IMR-90 (cell line): ENCODE measurements around the gene GDPD3. TPM values are rescaled to one million over a fixed set of nuclear protein-coding genes. Genes with fewer than 3 reads are reported as not detected.

Experiments used
- ATAC-seq: fragments of 200-7000 bp; cut with Tn5 transposase; 2 replicates; pipeline ENCODE4 v1.9.1; 2020; ENCODE audit warnings: low read depth, mild to moderate bottlenecking, moderate library complexity
- BruUV-seq: library from RNA; stranded (reverse); fragments of 400-500 nt; replicated peaks from 2 replicates; lab custom pipeline; 2021; lab: Mats Ljungman, UMichigan
- CTCF ChIA-PET: fragments of 300-600 bp; formaldehyde crosslinking; extraction: SDS; loops from one replicate; lab custom pipeline; 2021; ENCODE audit warnings: antibody characterized with exemption; lab: Yijun Ruan, JAX
- POLR2A ChIA-PET: fragments of 300-600 bp; sonication (Branson Sonifier 250); formaldehyde crosslinking; loops from one replicate; lab custom pipeline; 2022; ENCODE audit warnings: antibody characterized with exemption; ENCODE audit not compliant: unreplicated experiment; lab: Charles Lee
- DNase-seq: peaks from one replicate; pipeline ENCODE4 v3.0.0; 2013
- H2AFZ ChIP-seq: replicated peaks from 2 replicates; pipeline ENCODE3; 2013; ENCODE audit warnings: low read length, mild to moderate bottlenecking; ENCODE audit not compliant: poor library complexity
- H2AK5ac ChIP-seq: 2 replicates; pipeline ENCODE4 v1.6.1; 2013; ENCODE audit warnings: low read depth, low read length, inconsistent platforms
- H2AK9ac ChIP-seq: replicated peaks from 2 replicates; pipeline ENCODE3; 2013; ENCODE audit warnings: mild to moderate bottlenecking, low read depth, low read length, moderate library complexity; ENCODE audit not compliant: poor library complexity
- H2BK120ac ChIP-seq: 2 replicates; pipeline ENCODE4 v1.6.1; 2013; ENCODE audit warnings: low read depth, low read length, inconsistent platforms
- H2BK15ac ChIP-seq: 3 replicates; pipeline ENCODE4 v1.6.1; 2013; ENCODE audit warnings: low read depth, low read length, inconsistent platforms
- H2BK20ac ChIP-seq: 2 replicates; pipeline ENCODE4 v1.6.1; 2013; ENCODE audit warnings: low read depth, mild to moderate bottlenecking, inconsistent platforms, low read length, moderate library complexity
- H2BK5ac ChIP-seq: 2 replicates; pipeline ENCODE4 v1.6.1; 2013; ENCODE audit warnings: mild to moderate bottlenecking, low read depth, low read length, inconsistent platforms; ENCODE audit not compliant: poor library complexity, severe bottlenecking
- H3K14ac ChIP-seq: replicated peaks from 2 replicates; pipeline ENCODE4 v1.6.1; 2013; ENCODE audit warnings: low read depth, low read length, inconsistent platforms
- H3K18ac ChIP-seq: 2 replicates; pipeline ENCODE4 v1.6.1; 2013; ENCODE audit warnings: low read depth, low read length, control low read depth
- H3K23ac ChIP-seq: 2 replicates; pipeline ENCODE4 v1.6.1; 2013; ENCODE audit warnings: low read depth, low read length, inconsistent platforms
- H3K27ac ChIP-seq: 2 replicates; pipeline ENCODE4 v1.5.1; 2013; ENCODE audit warnings: mild to moderate bottlenecking, control low read depth, low read length; ENCODE audit not compliant: insufficient read depth
- H3K27me3 ChIP-seq: 2 replicates; pipeline ENCODE4 v1.6.1; 2013; ENCODE audit warnings: low read length; ENCODE audit not compliant: control insufficient read depth, insufficient read depth
- H3K36me3 ChIP-seq: 2 replicates; pipeline ENCODE4 v1.6.1; 2013; ENCODE audit warnings: low read length, mixed read lengths; ENCODE audit not compliant: control insufficient read depth, insufficient read depth
- H3K4ac ChIP-seq: 2 replicates; pipeline ENCODE4 v1.6.1; 2013; ENCODE audit warnings: low read depth, low read length, inconsistent platforms
- H3K4me1 ChIP-seq: 2 replicates; pipeline ENCODE4 v1.6.1; 2013; ENCODE audit warnings: low read length, mixed read lengths; ENCODE audit not compliant: control insufficient read depth, insufficient read depth
- H3K4me2 ChIP-seq: 2 replicates; pipeline ENCODE4 v1.6.1; 2013; ENCODE audit warnings: low read depth, mild to moderate bottlenecking, control low read depth, low read length, moderate library complexity
- H3K4me3 ChIP-seq: 2 replicates; pipeline ENCODE4 v1.5.1; 2013; ENCODE audit warnings: low read depth, mild to moderate bottlenecking, control low read depth, low read length, moderate library complexity; ENCODE audit not compliant: insufficient read depth
- H3K56ac ChIP-seq: 2 replicates; pipeline ENCODE4 v1.6.1; 2013; ENCODE audit warnings: low read length, inconsistent platforms; ENCODE audit not compliant: insufficient read depth; ENCODE audit errors: extremely low read depth
- H3K79me1 ChIP-seq, 2 experiments: 2 replicates each; pipeline ENCODE4 v1.6.1; 2013; ENCODE audit warnings: low read length in 2 of 2, inconsistent platforms in 1 of 2, low read depth in 1 of 2
- H3K9ac ChIP-seq: 2 replicates; pipeline ENCODE4 v1.6.1; 2013; ENCODE audit warnings: low read depth, low read length, control low read depth
- H3K9me1 ChIP-seq: 2 replicates; pipeline ENCODE4 v1.6.1; 2013; ENCODE audit warnings: low read length, inconsistent platforms; ENCODE audit not compliant: insufficient read depth
- H3K9me3 ChIP-seq: 2 replicates; pipeline ENCODE4 v1.6.1; 2013; ENCODE audit warnings: low read length; ENCODE audit not compliant: control insufficient read depth, insufficient read depth
- H4K20me1 ChIP-seq: 2 replicates; pipeline ENCODE4 v1.6.1; 2013; ENCODE audit warnings: low read length, inconsistent platforms; ENCODE audit not compliant: insufficient read depth
- H4K5ac ChIP-seq: 2 replicates; pipeline ENCODE4 v1.6.1; 2013; ENCODE audit warnings: mild to moderate bottlenecking, low read depth, low read length, control low read depth
- H4K8ac ChIP-seq, 2 experiments: 2 replicates each; pipeline ENCODE4 v1.6.1; 2013; ENCODE audit warnings: low read depth in 2 of 2, low read length in 2 of 2, control low read depth in 1 of 2, inconsistent platforms in 1 of 2
- H4K91ac ChIP-seq: 2 replicates; pipeline ENCODE4 v1.6.1; 2013; ENCODE audit warnings: low read depth, low read length, inconsistent platforms; ENCODE audit not compliant: insufficient read depth
- CEBPB ChIP-seq: IDR thresholded peaks from 2 replicates; pipeline ENCODE4 v1.6.1; 2012; ENCODE audit warnings: low read depth, low read length, improper control_type of control experiment
- FOS ChIP-seq: fragments of 150-350 bp; IDR thresholded peaks from 2 replicates; pipeline ENCODE4 v1.6.1; 2016; ENCODE audit warnings: low read depth, low read length
- MAZ ChIP-seq: IDR thresholded peaks from 2 replicates; pipeline ENCODE4 v1.6.1; 2012; ENCODE audit warnings: low read depth, mild to moderate bottlenecking, low read length, improper control_type of control experiment, moderate library complexity, borderline replicate concordance
- NFE2L2 ChIP-seq: fragments of 150-350 bp; IDR thresholded peaks from 2 replicates; pipeline ENCODE4 v1.6.1; 2016; ENCODE audit warnings: low read depth, mild to moderate bottlenecking, low read length
- RFX5 ChIP-seq: IDR thresholded peaks from 2 replicates; pipeline ENCODE4 v1.8.0; 2012; ENCODE audit warnings: low read depth, mild to moderate bottlenecking, low read length, moderate library complexity
- SMC3 ChIP-seq: fragments of 150-350 bp; IDR thresholded peaks from 2 replicates; pipeline ENCODE4 v1.6.1; 2016; ENCODE audit warnings: low read depth, mild to moderate bottlenecking, antibody characterized with exemption, low read length, moderate library complexity
- WGBS, 2 experiments: methylation state at CpG; one replicate each; pipeline versions ENCODE4 v1.1.5 to v1.1.7; 2013; ENCODE audit warnings: missing lambda C conversion rate in 2 of 2; ENCODE audit not compliant: insufficient read length in 1 of 2; ENCODE audit errors: extremely low coverage in 2 of 2; 5-methylcytosine and 5-hydroxymethylcytosine counted together
- dilution Hi-C: fragments of 300-500 bp; cut with HindIII; formaldehyde crosslinking; loops from one replicate; pipeline ENCODE4 v1.14.3; 2018; ENCODE audit warnings: low sequenced_read_pairs; ENCODE audit not compliant: unreplicated experiment
- in situ Hi-C: fragments of 300-500 bp; cut with MboI; formaldehyde crosslinking; loops from 3 replicates; pipeline ENCODE4 v1.14.3; 2019; ENCODE audit warnings: low sequenced_read_pairs, inconsistent platforms, mixed read lengths
- intact Hi-C: fragments of 100-400 bp; cut with micrococcal nuclease; formaldehyde crosslinking; loops from 2 replicates; pipeline ENCODE4 v1.10.0; 2022
- polyA plus RNA-seq, 3 experiments: library from polyadenylated mRNA; depleted of rRNA; stranded (reverse); fragments of >200 nt; gene quantifications; 2 replicates each; pipeline ENCODE4 v1.2.3, GENCODE V29; 2012; ENCODE audit warnings: low replicate concordance in 1 of 3
- total RNA-seq: library from RNA; depleted of rRNA; stranded (reverse); fragments of >200 nt; gene quantifications from 2 replicates; pipeline ENCODE4 v1.2.3, GENCODE V29; 2012

GDPD3 gene
- total and polyA plus RNA-seq, 2 of the 4 experiments (the other 2 are of a cell fraction): under 0.01 to 19.5 TPM

- TF ChIP-seq CEBPB: no peak
- no peak for TF ChIP-seq NFE2L2
- TF ChIP-seq SMC3: no peak
Measured at GRCh38 chr16:30137897-30138296, 24.6 kb upstream of the GDPD3 start (continued).

GRCh38 chr16:30136971-30137605 lies 23.8 kb upstream of the GDPD3 start:
- H3K56ac ChIP-seq: no peak overlapping the region
- in situ Hi-C loops (no loop called here), dilution Hi-C loops (no loop called here), intact Hi-C loops (no loop called here)
- H3K4me2 ChIP-seq: no peak overlapping the region
- WGBS, 2 experiments: no CpG with 5 or more reads among the region's 11 CpGs
- no peak overlapping the region for H2BK120ac ChIP-seq
- H2BK5ac ChIP-seq: no peak overlapping the region
- peaks cover under 1% of the 10 kb centered on the region; the same call in 1 of the 2 replicates for H3K4me1 ChIP-seq
- H3K79me1 ChIP-seq: no peaks in the 10 kb centered on the region
- peaks cover 5% of the 10 kb centered on the region for H3K27me3 ChIP-seq
- no peak overlapping the region for H3K4me3 ChIP-seq
- no peak overlapping the region for H3K4ac ChIP-seq
- no TSS peak for BruUV-seq
- no peak overlapping the region for H3K9ac ChIP-seq
- H2AK9ac ChIP-seq: no peak overlapping the region
- H3K27ac ChIP-seq: no peak overlapping the region
- H2BK15ac ChIP-seq: no peak overlapping the region
- no peak overlapping the region for H3K23ac ChIP-seq
- H3K9me3 ChIP-seq: no peaks in the 10 kb centered on the region
- H2BK20ac ChIP-seq: no peak overlapping the region
- CTCF ChIA-PET: interaction anchor here (0.5 to 1.1 kb wide), 2 partner anchors 20 to 45 kb away, joined by 3 read pairs; no protein-coding TSS in a partner anchor
- H3K9me1 ChIP-seq: 0 out of 2 replicates have a peak, but pooled peaks cover 1% of the 10 kb centered on the region
- H2AK5ac ChIP-seq: no peak overlapping the region
- H4K5ac ChIP-seq: no peak overlapping the region
- no peak overlapping the region for H4K91ac ChIP-seq
- DNase-seq (no peak), ATAC-seq (no peak)
- no peak overlapping the region for H2AFZ ChIP-seq
- H3K14ac ChIP-seq: no peak overlapping the region
- H4K8ac ChIP-seq: no peak overlapping the region
- no peaks in the 10 kb centered on the region for H3K36me3 ChIP-seq
- no peak overlapping the region for H3K18ac ChIP-seq
- TF ChIP-seq FOS (no peak), MAZ (no peak), RFX5 (no peak), SMC3 (no peak)
- POLR2A ChIA-PET: interaction anchor here (0.6 kb wide), 2 partner anchors 12 to 14 kb away, joined by 3 read pairs; no protein-coding TSS in a partner anchor
- no peaks in the 10 kb centered on the region for H4K20me1 ChIP-seq
